ENCODE results near the gene MYH10.
"Not testable (repeated sequence)": the region's sequence is repeated elsewhere in the genome, so short reads cannot be mapped to it uniquely, and the experiment has no call there.

The MYH10 gene

DNA sequence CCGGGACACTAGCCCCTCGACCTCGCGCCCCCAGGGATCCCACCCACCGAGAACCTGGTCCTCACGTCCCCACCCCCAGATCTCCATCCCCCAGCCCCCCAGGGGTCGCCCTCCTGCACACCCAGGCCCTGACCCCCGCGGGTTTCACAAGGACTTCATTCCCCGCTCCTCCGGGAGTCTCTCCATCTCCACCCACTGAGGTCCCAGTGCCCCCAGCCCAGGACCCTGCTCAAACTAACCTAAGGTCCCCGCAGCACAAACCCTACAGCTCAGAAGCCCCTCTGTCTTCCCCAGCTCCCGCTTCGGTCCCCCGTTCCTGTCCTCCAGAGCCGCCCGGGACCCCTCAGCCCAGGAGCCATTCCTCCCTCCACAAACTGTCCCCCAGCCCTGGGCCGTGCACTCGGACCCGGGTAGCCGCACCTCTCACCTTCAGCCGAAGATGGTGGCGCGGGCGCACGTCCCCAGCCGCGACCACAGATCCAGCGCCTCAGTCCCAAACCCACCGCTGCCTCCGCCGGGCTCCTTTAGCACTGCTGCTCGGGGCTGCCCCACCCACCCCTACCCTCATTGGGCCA is at the start of gene MYH10:
MYH10 (minus strand) TSS at position 499 of the 575 bp plus-strand sequence. CDS start 7,479 bp downstream, outside the sequence.
- no peak for DNase-seq

DNA sequence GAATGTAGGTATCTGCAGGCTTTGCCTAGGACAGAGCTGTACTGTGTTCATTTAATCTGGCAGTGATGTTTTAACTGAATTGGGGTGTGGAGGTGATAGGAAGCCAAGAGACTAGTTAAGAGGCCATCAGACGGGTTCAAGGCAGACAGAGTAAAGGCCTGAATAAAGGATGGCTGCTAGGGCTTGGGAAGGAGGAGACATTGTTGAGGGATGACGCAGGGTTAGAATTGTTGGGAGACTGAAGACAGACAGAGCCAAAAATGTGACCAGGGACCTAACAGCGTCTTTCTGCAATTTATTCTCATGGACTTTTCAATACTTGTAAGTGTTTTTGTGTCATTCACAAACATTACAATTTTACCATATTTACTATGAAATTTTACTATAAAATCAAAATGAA is 48.6 kb upstream of the MYH10 start:
- no peak for DNase-seq

DNA sequence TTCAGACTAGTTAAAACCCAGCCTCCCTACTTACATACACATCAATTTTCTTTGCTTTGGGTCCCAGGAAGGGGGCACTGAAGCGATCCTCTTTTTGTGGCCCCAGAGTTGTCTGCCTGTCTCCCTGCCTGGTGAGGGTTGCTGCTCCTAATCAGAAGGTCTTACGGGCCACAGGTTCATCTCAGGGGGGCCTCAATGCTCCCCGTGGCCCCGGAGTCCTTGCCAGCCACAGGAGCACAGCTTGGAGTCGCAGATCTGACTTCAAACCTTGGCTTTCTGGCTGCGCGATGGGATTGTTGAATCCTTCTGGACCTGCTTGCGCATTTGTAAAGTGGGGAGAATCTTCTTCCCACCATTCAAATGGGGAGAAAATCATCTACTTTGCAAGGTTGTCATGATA is 44.8 kb upstream of the MYH10 start:
- no peak for DNase-seq

DNA sequence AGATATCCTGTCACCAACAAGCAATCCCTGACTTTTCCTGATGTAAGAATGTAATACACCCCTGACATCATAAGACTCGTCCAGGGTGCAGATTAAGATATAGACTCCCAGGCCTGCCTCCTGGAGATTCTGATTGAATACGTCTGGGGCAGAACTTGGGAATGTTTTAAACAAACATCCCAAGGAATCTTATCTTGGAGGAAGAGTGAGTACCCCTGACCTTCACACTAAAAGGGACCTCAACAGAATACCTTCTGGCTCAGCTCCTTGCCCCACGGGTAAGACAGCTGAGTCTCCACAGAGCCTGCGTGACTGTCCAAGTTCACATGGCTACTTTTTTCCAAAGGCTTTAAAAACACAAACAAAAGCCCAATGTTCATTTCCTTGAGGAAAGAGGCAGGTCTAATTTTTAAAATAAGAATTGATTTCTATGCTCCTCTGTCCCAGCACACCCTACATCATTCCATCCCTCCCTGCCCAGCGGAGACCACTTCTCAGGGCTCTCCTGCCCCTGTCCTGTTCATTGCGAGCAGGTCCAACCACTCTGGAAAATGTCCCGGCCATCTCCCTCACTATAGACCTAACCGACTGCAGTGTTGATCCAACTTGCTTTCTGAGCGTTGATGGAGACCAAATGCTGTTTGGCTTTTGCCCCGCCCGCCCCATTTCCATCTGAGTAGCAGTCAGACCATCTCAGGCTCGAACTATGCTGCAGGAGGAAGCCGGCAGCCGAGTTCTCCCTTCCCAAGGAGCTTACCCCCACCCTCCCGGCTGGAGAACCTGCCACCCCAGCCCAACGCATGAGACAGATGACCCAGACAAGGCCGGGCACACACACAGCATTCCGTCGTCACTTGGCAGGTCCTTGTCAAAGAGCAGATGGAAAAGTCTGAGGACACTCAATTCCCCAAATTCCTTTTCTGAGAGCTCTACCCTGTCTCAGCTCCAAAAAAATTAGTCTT is 44.1 kb upstream of the MYH10 start:
- DNase-seq, result no peak

DNA sequence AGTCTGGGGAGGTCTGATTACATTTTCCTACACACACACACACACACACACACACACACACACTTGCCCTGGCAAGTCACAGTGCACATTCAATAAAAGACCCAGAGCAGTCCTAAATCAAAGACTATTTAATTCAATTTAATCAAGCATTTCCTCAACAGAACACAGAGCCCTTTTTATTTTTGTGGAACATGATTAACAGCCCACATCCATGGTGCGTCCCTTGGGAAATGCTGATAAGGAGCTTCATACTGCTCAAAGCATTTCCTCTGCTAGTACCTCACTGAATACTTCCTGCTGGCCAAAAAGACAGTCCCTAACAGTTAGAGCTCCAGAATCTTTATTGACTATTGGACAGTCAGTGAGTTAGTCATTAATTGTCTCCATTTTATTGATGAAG is 43.1 kb upstream of the MYH10 start:
- no peak for DNase-seq

DNA sequence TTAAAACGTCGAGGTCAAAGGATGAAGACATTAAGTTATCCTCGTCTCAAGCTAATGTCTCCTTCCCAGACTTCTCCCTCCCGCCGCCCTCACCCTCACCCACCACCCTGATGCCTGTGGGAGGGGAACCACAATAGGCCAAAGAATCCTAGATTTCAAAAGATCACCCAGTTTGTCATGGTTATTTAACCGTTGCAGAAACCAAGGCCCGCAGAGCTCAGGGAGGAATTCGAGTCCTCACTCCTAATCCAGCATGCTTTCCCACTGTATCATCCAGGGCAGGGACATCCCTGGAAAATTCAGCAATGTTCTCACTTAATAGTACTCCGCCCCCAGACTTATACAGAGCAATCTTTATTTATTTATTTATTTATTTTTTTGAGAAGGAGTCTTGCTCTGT is 41.8 kb upstream of the MYH10 start:
- no peak for DNase-seq

DNA sequence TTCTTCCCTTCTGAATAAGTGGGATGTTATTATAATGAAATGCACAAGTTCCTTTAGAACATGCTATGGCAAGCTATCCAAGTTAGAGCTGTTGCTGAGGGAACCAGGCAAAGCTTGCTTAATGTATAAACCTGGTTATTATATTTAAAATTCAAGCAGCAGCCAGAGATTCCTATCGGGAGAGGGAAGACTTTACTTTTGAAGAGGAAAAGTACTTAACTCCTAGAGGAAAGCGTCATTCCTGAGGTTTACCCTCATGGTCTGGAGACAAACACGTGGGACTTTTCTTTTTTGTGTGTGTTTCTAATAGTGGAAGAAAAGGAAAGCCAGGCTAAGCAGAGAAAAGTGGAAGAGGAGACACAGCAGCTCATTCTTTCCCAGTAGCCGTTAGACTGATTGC is 39.9 kb upstream of the MYH10 start:
- DNase-seq, result no peak

DNA sequence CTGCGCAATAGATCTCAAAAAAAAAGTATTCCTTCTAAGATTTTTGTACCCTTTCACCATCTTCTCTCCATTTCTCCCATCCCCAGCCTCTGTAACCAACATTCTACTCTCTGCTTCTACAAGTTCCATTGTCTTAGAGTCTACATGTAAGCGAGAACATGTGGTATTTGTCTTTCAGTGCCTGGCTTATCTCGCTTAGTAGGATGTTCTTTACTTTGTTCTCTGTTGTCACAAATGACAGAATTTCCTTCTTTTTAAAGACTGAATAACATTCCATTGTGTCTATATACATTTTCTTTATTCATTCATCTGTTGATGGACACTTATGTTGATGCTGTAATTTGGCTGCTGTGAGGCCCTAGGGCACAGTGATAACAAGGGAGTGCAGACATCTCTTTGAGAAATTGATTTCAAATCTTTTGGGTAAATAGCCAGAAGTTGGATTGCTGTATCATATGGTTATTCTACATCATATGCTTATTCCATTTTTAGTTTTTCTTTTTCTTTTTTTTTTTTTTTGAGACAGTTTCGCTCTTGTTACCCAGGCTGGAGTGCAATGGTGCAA is 37.7 kb upstream of the MYH10 start:
- DNase-seq, result no peak

DNA sequence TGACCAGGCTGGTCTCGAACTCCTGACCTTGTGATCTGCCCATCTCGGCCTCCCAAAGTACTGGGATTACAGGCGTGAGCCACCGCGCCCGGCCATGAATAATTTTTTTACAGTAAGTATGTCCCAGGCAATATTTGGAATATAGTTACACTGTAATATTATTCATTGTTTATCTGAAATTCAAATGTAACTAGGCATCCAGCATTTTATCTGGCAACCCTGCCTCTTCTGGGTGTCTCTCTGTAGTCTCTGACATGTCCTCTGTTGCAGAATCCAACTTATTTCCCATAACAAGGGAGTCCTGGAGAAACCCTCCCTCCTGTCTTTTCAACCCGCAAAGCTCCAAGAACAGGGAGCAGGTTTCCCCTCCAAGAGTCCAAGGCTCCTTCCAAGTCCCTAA is 36.9 kb upstream of the MYH10 start:
- DNase-seq, result no peak

DNA sequence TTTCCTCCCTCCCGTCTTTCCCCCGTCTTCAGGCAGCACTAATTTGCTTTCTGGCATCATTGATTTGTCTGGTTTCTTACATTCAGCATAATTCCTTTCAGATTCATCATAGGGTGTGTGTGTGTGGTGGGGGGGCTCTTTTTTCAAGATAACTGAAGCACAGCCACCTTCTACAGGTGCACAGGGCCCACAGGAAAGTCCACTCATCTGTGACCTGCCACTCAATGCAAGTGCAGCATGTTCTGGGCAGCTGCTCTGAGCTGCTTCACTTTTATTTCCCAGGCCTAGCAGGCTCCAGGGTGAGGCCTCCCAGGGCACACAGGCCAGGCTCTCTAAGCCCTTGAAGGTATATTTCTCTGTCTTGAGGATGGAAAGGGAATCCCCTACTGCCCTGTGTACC is 35.2 kb upstream of the MYH10 start:
- DNase-seq, result no peak

DNA sequence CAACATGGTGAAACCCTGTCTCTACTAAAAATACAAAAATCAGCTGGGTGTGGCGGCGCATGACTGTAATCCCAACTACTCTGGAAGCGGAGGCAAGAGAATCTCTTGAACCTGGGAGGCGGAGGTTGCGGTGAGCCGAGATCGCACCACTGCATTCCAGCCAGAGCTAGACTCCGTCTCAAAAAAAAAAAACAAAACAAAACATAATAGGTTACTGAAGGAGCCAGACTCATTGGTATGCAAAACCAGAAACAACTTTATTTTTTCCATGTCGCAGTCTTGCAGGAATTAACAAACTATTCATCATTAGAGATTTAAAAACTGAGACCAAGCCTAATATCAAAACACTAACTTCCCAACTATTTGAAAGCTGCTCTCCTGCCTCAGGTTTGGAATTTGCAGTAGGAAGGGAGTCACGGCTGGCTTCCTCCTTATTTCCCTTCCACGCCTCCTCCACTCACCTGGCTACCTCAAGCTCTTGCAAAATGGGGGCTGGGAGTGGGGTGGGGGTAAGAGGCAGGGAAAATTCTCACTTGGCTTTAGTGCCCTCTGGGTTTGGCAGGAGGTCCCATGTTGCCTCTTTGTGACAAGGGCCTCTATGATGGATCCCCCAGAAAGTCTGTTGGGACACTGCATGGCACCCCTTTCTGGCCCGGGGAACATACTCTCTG is 34.1 kb upstream of the MYH10 start:
- DNase-seq, result no peak

DNA sequence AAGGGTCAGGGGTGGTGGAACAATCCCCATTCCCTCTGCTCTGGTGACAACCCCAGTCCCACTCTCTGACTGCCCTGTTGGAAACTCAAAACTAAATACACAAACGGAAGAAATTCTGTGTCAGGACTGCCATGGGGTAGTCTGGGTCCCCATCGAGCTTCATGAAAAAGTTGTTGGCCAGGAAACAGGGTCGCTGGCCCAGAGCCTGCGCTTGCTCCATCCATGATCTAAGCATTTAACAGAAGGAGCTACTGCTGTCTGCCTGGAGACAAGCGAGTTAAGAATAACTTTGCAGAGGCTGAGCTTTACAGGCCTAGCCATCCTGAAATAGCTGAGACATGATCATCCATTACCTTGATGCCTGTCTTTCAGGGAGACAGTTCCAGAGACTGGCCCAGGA is 32.4 kb upstream of the MYH10 start:
- DNase-seq, result no peak

DNA sequence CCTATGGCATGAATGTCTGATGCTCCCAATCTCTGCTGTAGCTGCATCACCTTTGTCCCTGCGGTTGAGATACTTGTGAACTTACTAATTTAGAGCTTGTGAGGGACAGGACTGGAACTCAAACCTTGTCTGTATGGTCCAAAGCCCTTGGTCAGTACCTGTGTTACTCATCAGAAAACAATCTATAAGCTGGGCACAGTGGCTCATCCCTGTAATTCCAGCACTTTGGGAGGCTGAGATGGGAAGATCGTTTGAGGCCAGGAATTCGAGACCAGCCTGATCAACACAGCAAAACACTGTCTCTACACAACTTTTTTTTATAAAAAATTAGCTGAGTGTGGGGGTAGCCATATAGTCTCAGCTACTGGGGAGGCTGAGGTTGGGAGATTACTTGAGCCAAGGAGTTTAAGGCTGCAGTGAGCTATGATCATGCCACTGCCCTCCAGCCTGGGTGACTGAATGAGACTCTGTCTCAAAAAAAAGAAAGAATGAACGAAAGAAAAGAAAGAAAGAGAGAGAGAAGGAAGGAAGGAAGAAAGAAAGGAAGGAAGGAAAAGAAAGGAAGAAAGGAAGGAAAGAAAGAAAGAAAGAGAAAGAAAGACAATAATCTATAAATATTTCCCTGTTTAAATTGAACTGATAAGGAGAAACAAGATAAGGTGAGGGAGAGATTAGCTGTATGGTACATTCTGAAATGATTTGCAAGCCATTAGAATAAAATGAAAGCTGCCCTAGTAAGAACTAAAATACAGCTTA is 31.7 kb upstream of the MYH10 start:
- DNase-seq, result no peak

DNA sequence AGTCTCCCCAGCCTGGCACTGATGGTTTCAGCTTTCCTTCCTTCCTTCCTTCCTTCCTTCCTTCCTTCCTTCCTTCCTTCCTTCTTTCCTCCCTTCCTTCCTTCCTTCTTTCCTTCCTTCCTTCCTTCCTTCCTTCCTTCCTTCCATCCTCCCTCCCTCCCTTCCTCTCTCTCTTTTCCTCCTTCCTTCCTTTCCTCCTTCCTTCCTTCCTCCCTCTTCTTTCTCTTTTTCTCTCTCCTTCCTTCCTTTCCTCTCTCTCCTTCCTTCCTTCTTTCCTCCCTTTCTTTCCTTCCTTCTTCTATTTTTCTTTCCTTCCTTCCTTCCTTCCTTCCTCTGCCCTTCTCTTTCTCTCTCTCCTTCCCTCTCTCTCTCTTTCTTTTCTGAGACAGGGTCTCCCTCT is 30.2 kb upstream of the MYH10 start:
- not testable (repeated sequence) for DNase-seq

DNA sequence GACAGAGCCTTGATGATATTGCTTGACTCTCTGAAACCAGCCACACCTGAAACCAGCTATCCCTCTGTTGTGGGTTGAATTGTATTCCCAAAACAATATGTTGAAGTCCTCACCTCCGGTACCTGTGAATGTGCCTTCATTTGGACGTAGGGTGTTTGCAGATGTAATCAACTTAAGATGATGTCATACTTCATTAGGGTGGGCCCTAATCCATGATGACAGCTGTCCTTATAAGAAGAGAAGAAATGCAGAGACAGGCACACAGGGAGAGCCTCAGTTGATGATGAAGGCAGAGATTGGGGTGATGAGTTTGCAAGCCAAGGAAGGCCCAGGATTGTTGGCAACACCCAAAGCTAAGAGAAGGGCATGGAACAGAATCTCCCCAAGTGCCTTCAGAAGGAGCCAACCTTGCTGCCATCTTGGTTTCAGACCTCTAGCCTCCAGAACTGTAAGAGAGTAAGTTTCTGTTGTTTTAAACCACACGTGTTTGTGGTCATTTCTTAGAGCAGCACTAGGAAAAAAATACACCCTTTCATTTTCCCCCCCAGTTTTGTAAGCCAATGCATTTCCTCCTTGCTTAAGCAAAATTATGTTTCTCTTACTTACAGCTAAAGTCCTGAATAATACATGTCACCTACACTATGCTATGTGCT is 29.4 kb upstream of the MYH10 start:
- no peak for DNase-seq

DNA sequence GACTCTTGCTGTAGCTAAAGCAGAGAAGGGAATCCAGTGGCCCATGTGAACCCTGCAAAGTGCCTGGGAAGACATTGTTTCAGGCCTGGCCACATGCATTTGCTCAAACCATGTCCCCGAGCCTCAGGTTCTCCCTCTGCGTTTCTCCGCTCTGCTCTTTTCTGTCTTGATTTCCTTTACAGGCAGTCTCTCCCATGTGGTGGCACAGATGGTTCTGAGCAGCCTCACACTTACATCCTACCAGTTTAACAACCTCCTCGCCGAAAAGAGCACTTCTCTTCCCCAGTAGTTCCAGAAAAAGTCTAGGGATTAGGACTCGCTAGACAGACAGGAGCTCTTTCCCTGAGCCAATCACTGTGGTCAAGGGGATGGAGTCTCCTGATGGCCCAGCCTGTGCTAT is 28.3 kb upstream of the MYH10 start:
- no peak for DNase-seq

DNA sequence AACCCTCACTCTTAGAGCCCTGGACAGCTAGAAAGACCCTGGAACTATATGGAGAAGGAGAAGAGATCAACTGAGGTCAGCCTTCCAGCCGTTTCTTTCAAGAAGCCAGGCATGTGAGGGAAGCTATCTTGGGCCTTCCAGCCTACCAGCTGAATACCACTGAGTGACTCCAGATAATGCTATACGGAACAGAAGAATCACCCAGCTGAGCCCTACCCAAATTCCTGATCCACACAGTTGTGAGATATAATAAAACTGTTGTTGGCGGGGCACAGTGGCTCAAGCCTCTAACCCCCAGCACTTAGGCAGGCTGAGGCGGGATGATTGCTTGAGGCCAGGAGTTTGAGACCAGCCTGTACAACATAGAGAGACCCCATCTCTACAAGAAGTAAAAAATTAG is 26.2 kb upstream of the MYH10 start:
- DNase-seq, result no peak

DNA sequence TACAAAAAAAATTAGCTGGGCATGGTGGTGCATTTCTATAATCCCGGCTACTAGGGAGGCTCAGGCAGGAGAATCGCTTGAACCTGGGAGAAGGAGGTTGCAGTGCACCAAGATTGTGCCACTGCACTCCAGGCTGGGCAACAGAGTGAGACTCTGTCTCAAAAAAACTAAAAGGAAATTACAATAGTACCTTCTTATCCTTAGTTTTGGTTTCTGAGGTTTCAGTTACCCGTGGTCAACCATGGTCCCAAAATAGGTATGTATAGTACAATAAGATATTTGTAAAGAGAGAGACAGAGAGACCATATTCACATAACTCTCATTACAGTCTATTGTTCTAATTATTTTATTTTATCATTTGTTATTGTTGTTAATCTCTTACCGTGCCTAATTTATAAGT is 24.3 kb upstream of the MYH10 start:
- DNase-seq, result no peak

DNA sequence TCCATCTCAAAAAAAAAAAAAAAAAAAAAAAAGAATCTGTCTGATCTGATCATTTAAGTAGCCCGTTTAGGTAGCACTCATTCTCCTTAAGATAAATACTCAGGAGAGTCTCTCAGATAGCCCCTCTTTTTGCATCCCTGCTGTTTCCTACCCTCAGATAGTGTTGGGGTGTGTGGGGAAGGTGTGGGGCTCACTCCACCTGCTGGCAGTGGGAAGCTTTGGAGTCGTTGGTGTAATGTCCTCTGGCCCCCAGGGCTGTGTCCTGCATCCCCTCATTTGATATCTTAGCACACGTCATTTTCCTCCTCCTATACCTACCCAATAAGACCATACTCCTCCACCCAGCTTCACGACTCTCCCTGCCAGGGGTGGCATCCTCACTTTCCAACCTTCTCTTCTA is 20.5 kb upstream of the MYH10 start:
- DNase-seq, result no peak

DNA sequence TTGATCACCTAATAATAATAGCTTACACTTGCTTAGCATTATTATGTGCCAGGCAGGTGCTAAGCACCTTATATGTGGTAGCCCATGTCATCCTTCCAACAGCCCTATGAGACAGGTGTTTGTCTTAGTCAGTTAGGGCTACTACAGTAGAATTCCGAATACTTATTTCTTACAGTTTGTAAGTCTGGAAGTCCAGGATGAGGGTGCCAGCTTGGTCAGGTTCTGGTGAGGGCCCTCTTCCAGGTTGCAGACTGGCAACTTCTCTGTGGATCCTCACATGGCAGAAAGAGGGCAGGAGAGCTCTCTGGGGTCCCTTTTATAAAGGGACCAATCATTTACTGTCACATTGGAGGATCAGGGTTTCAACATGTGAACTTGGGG is 19.6 kb upstream of the MYH10 start:
- DNase-seq, result no peak

DNA sequence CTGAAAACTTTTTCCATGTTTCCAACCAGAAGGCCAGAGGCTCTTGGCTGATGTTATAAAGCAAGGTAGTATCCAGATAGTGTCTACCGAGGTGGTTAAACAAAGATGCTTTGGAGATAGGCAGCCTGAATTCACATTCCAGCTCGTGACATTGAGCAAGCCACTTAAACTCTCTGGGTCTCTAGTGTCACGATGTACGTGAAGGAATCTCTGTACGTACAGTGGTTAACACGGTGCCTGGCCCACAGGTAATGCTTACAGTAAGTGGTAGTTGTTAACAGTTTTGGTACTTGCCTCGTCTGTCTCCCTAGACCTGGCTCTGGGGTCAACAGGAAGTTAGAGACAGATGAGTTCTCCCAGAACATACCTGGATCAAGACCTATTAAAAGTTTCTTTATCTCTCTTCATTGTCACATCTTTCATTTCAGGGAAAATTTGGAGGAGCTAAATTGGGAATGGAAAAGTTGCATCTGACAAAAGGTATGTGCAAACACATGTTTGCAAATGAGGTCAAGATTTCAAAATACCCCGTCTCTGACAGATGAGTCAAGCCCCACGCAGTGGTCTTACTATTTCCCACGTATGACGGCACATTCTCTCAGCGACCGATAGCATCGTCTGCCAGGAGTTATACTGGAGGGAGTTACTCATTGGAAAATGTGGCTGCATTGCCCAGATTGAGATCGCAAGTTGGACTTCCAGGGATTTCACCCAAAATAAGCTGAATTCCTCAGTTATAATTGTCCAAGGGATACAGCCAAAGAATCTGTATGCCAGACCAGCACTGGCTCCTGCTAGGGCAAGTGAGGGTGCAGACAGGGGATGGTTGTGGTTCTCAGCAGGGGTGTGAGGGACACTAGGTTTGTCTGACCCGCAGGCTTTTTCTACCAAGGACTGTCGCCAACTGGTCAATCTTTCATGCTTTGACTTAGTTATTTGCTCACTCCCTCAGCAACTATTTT is 18.9 kb upstream of the MYH10 start:
- no peak for DNase-seq
